Fibroblast of villous mesenchyme (primary cell): ENCODE measurements around the gene UNK. TPM values are rescaled to one million over a fixed set of nuclear protein-coding genes. Genes with fewer than 3 reads are reported as not detected.

Experiments
- DNase-seq: peaks from one replicate; pipeline ENCODE4 v3.0.0-alpha.2; 2010; ENCODE audit warnings: low read depth
- H3K4me3 ChIP-seq: 2 replicates; pipeline ENCODE4 v1.5.1; 2011; ENCODE audit warnings: low read depth, mild to moderate bottlenecking, low read length
- CTCF ChIP-seq: IDR thresholded peaks from 2 replicates; pipeline ENCODE4 v1.5.1; 2012; ENCODE audit warnings: low read depth, mild to moderate bottlenecking, low read length; ENCODE audit not compliant: insufficient read depth
- total RNA-seq: library from RNA; depleted of rRNA; stranded (reverse); fragments of >200 nt; gene quantifications from 2 replicates; pipeline ENCODE4 v1.2.3, GENCODE V29; 2012

Gene UNK
- total RNA-seq, 1 donor, result 19.9 TPM

GRCh38 chr17:75836605-75837004 is 52.0 kb downstream of the UNK start:
- DNase-seq, result no peak
- H3K4me3 ChIP-seq, result no peak overlapping the region
- no peak for TF ChIP-seq CTCF

DNA sequence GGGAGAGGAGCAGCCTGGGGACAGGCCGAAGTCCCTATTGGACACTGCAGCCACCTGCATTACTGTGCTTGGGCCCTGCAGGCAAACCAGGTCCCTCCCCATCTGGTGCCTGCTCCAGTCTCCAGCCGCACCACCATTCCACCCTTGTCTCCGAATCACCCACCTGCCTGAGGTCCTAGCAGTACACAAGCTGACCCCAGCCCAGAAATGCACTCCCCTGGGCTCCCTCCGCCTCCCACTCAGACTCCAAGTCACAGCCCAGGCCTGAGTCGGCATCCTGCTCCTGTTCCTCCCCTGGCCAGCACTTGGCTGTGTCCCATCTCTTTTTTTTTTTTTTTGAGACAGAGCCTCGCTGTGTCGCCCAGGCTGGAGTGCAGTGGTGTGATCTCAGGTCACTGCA is 53.3 kb downstream of the UNK start:
- H3K4me3 ChIP-seq, result no peak overlapping the region
- DNase-seq, result no peak
- TF ChIP-seq CTCF, result no peak

DNA sequence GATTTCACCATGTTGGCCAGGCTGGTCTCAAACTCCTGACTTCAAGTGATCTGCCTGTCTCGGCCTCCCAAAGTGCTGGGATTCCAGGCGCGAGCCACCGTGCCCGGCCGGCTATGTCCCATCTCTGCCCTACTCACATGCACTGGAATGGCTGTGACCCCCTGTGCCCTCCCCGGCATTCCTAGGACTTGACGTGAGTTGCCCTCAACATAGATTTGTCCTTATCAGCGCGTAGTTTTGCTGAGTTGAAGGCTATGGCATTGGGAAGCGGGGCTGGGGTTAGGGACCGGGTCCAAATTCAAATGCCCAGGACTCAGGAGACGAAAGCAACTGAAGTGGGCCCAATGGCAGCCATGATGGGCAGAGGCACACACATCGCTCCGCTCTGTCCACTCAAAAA is 53.8 kb downstream of the UNK start:
- H3K4me3 ChIP-seq, result no peak overlapping the region
- TF ChIP-seq CTCF, result no peak
- no peak for DNase-seq

GRCh38 chr17:75839942-75840798 is 55.6 kb downstream of the UNK start:
- no peak overlapping the region for H3K4me3 ChIP-seq
- DNase-seq, result no peak
- no peak for TF ChIP-seq CTCF

DNA sequence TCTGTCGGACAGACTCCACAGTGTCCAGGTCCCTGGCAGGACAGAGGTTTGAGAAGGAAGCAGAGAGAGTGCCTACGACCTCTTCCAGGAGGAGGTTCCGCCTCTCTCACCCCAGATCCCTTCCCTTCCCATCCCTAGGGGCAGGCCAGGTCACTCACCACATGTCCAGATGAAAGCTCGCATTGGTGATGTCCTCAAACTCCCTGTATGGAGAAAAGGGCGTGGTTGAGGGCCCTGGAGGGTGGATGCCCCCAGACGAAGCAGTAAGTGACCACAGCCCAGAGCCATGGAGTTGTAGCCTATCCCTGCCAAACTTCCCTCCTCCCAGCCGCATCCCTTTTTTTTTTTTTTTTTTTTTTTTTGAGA is 56.2 kb downstream of the UNK start:
- H3K4me3 ChIP-seq, result no peak overlapping the region
- TF ChIP-seq CTCF, result no peak
- DNase-seq, result peak; percentile 24

DNA sequence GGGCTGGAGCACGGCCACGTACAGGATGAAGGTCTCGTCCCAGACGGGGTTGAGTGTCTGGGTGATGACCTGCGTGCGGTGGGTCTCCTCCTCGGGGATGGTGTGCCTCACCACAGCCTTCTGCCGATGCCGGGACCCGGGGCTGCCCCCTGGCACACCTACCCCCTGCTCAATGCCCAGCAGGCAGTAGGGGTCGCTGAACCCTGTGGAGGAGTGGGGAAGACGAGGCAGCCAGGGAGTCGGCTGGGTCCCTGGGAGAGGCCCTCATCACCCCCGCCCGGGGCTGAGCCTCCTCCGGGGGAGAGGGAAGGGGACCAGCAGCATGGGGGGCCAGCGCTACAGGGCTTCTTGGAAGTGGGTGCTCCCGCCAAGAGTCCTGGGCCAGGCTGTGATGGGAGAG is 57.8 kb downstream of the UNK start:
- no peak for TF ChIP-seq CTCF
- DNase-seq, result no peak
- no peak overlapping the region for H3K4me3 ChIP-seq
